GM19035 (cell line): ENCODE data around the gene FBXO46.
"Not testable (repeated sequence)": the region's sequence is repeated elsewhere in the genome, so short reads cannot be mapped to it uniquely, and the experiment has no call there.

Experiments used
- ATAC-seq: cut with Tn5 transposase; IDR thresholded peaks from one replicate; pipeline ENCODE4 v1.9.1; 2021; ENCODE audit not compliant: unreplicated experiment

The FBXO46 gene

DNA sequence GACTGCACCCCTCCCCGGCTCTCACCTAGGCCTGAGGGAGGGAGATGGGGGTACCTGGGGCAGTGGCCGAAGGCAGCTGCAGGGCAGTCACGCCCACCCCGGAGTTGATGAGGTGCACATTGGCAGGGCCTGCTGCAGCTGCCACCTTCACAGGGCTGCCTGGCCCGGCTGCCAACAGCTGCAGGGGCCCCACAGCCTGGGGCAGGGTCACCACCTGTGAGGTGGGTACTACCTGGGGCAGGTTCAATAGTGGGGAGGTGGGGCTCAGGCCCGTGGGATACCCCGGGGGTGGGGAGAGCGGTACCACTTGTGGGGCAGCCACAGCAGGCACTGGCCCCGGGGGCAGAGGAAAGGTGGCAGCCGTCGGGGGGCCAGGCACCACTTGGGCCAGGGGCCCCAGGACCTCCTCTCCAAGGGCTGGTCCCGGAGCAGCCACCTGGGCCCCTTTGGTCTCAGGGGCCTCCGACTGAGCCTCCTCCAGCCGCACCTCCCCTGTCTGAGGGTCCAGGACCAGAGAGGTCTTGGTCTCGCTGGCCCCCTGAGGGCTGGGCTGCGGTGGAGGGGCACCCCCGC lies 35.7 kb upstream of the FBXO46 start:
- no peak for ATAC-seq

DNA sequence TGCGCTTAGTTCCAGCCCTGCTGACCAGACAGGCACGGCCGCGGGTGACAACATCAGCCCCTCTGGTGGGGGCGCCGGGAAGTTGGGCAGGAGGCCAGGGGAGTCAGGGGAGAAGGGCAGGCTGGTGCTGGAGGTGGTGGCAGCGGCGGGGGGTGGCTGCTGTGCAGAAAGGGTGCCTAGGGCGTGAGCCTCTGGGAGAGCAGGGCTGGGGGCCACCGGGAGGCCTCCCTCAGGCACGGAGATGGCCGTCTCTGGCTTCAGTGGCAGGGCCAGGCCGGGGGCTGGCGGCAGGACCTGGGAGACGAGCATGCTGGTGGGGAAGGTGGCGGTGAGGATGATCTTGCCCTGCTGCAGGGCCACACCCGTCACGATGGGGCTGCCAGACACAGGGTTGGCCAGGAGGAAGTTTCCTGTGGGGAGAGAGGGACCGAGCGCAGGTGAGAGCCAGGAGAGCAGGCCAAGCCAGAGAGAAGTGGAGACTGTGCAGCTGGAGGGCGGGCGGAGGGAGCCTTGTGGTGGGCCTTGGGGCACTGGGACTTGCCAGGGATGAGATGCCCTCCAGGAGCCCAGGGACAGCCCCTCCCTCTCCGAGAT lies 35.1 kb upstream of the FBXO46 start:
- ATAC-seq: no peak

DNA sequence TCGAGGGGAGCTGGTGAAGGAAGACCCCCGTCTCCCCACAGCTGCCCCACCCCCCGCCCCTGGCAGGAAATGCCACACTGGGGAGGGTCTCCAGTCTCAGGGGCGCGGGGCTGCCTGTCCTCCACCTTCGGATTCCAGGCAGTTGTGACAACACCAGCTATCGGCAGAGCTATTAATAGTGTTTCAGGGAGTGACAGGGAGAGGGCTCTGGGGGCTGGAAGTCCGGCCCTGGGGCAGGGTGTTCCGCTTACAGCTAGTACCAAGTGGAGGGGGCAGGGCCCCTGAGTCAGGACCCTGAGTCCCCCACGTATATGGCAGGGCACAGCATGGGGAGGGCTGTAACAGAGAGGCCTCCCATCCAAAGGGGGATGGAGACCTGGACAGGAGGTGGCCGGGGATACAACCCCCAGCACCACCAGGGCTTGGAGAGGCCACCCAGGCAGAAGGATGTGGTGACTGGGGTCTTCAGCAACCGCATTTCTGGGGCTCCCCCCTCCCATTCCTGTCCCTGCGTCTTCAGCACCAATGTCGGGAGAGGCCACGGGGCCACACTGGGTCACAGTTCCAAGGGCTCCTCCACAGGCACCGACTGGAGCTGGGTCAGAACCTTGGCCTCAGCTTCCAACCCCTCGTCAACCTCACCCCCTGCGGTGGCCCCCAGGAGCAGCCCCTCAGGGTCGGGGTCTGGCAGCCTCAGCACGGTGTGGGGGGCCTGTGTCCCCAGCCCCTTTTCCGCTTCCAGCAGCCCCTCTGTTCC lies 34.4 kb upstream of the FBXO46 start:
- ATAC-seq: no peak

DNA sequence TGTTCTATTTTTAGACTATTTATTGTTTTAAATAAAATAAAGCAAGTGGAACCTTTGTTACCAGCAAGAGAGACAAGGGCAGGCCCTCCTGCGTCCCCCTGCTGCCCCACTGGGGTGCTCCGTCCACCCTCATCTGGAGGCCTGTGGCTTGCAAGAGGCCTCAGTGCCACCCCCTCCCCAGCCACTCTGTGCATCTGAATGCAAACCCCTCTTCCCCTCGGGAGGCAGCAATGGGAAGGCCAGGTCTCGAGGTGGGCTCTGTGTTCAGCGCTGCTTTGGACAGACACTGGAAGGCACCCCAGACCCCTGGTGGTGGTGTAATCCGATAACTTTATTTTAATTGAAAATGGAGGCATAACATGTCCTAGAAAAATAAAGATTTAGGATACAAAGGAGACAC lies 33.8 kb upstream of the FBXO46 start:
- no peak for ATAC-seq

DNA sequence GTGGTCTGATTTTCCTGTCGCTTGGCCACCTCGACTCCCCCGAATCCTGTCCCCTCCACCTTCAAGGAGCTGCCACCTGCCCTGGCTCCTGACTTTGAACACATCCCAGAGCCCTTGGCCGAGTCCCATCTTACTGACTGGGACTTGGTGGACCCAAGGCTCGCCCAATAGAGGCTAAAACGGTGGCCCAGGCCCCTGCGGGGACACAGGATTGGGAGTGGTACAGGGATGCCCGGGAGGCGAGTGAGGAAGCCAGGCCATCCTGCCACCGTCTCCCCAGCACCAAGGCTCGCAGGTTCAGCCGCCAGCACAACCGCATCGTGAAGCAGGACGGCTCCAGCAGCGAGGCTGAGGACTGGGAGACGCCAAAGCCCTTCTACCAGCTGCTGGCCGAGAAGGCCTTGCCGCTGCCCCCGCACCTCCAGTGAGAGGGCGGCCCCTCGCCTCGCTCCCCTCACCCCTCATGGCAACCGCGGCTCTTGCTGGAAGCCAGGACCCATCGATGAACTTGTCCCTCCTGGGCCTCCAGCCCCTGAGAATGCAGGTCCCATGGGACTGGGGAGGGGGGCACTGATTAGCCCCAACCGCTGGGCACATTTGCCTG lies 33.1 kb upstream of the FBXO46 start:
- ATAC-seq: no peak

DNA sequence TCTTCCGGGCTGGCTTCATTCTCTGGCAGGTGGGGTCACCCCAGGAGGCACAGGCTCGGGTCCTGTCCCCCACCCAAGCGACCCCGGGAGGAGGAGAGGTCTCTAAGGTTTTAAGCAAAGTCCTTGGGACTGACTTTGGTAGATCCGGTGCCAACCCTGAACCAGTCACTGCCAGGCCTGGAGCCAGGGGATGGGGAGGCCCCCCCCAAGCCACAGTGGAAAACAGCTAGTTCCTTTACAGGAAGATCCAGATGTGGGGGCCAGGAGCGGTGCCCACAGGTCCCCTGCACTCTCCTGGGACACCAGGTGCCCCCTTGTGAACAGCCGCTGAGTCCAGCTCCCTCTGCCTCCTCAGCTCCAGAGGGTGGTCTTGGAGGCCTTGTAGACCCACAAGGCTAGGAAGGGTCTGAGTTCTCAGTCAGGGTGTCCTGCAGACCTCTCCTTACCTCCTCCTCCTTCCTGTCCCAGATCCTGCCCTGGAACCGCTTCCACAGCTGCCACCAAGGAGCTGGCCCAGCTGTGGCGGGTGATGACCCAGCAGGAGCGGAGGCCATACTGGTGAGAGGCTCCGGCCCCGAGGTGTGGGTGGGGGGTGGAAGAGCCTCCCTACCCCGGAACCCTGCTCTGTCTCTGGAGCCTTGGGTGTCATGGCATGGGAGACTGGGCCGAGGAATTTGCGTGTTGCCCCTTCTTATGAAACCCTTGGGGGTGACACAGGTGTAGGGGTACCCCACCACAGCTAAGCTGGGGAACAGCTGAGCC lies 32.4 kb upstream of the FBXO46 start:
- ATAC-seq: no peak

DNA sequence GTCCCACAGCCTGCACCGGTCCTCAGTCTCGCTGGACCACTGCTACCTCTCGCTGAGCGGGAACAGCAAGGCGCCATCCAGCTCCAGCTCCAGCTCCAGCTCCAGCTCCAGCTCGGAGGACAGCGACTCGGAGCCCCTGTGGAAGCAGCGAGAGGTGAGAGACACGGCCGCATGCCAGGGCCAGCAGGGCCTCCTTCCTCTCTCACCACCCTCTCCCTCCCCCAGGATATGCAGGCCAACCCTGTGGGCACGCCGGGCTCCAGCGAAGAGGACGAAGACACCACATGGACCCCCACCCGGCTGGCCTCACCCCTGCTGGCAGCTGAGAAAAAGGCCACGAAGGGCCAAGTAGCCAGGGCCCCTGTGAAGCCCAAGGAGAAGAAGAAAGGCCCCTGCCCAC lies 31.0 kb upstream of the FBXO46 start:
- ATAC-seq: no peak

DNA sequence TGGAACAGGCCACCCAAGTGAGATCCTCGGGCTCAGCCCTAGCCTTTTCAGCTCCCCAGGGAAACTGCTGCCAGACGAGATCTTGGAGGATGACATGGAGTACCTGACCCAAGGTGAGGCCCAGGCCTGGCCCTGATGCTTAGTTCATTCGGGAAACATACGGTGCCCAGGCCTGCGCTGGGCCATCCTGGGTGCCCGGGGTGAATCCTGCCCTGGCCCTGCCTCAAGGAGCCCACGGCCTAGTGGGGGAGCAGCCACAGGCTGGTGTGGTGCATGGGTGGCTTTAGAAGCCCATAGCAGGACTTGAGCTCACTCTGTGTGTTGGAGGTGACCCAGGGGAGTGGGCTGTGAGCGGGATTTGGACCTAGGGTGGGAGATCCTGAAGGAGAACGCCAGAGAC lies 28.2 kb upstream of the FBXO46 start:
- no peak for ATAC-seq

DNA sequence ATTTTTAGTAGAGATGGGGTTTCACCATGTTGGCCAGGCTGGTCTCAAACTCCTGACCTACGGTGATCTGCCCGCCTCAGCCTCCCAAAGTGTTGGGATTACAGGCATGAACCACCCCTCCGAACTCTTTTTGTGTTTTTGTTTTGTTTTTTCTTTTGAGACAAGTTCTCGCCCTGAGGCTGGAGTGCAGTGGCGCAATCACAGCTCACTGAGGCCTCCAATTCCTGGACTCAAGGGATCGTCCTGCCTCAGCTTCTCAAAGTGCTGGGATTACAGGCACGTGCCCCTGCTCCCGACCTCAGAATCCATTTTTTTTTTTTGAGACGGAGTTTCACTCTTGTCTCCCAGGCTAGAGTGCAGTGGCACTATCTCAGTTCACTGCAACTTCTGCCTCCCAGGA lies 27.0 kb upstream of the FBXO46 start:
- no peak for ATAC-seq

DNA sequence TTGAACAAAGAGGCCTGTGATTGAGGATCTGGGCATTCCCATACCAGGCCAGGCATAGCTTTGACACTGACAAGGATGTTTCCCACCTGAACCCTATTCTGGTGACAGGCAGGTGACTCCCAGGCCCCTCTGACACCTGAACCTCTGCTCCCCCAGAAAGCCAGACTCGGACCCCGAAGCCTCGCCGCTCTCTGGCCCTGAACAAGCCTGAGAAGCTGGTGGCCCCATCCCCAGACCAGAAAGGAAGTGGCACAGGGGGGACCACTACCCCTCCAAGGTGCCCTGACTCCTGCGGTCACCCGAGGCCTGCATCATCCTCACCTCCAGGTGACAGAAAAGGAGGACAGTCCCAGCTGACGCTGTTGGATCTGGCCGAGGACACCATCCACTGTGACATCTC lies 23.6 kb upstream of the FBXO46 start:
- ATAC-seq: no peak

DNA sequence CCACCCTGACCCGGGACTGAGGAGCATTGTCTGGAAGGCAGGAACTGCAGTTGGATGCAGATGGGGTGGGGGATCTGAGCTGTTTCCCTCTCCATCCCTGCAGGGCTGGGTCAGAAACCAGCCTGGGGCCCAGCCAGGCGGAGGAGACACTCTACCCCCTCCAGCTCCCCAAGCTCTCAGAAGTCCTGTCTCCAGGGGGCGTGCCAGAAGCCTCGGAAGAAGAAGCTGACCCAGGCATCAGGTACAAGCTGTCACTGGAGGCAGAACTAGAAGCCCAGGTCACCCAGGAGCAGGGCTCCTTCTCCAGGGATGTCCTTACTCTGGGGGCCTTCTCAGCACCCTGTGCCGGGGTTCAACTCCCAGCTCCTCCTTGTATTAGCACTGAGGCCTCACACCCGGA lies 22.9 kb upstream of the FBXO46 start:
- ATAC-seq: no peak

DNA sequence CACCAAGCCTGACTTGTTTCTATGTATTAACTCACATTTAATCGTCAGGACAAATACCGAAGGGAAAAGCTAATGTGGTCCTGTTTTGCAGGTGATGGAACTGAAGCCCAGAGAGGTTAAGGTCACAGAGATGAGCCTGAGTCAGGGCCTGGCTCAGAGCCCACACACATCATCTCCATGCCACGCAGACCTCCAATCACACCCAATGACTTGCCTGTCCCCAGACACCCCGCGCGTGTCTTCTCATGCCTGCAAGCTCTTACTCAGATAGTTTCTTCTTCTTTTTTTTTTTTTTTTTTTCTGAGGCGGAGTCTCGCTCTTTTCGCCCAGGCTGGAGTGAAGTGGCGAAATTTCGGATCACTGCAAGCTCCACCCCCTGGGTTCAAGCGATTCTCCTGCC lies 21.9 kb upstream of the FBXO46 start:
- ATAC-seq: no peak

DNA sequence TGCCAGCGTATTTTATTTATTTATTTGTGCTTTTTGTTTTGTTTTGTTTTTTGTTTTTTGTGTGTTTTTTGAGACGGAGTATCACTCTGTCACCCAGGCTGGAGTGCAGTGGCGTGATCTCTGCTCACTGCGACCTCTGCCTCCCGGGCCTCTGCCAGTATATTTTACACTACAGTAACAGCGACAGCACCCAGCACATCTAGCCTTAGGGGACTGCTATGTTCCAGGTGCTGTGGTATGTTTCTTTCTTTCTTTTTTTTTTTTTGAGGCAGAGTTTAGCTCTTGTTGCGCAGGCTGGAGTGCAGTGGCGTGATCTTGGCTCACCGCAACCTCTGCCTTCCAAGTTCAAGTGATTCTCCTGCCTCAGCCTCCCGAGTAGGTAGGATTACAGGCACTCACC lies 20.8 kb upstream of the FBXO46 start:
- not testable (repeated sequence) for ATAC-seq

DNA sequence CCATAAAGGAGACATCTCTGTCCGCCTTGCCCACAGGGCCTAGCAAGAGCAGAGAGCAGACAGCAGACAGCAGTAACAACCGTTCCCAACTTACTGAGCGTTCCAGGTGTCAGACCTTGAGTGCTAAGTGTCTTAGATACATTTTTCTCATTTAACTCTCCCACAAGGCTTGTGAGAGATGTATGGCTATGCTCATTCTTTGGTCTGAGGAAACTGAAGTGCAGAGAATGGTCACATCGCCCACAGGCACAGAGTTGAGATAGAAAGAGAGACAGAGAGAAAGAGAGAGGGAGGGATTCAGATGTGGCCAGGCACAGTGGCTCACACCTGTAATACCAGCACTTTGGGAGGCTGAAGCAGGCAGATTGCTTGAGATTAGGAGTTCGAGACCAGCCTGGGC lies 16.8 kb upstream of the FBXO46 start:
- no peak for ATAC-seq

DNA sequence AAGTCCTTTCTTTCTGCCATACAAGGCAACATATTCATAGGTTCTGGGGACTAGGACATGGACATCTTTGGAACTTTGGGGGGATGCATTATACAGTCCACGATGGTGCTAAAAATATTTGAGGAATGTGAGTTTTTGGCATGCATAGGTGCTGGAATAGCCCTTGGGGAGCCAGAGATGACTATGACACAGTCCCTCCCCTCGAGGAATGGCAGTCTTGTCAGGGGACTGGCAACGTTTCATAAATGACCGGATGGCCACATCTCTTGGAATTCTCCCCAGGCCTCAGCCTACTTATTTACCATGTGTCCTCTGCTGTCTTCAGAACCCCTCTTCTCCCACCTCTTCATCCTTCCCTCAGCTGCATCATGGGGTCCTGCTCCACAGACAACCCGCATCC lies 16.2 kb upstream of the FBXO46 start:
- ATAC-seq: no peak

DNA sequence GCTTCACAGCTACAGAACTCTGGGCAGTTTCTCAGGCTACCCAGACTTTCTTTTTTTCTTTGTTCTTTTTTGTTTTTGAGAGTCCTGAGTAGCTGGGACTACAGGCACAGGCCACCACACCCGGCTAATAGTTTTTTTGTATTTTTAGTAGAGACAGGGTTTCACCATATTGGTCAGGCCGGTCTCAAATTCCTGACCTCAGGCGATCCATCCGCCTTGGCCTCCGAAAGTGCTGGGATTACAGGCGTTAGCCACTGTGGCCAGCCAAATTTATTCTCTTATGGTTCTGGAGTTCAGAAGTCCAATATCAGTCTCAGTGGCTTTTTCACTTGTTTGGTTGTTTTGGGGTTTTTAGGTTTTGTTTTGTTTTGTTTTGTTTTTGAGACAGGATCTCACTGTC lies 14.9 kb upstream of the FBXO46 start:
- ATAC-seq: no peak

DNA sequence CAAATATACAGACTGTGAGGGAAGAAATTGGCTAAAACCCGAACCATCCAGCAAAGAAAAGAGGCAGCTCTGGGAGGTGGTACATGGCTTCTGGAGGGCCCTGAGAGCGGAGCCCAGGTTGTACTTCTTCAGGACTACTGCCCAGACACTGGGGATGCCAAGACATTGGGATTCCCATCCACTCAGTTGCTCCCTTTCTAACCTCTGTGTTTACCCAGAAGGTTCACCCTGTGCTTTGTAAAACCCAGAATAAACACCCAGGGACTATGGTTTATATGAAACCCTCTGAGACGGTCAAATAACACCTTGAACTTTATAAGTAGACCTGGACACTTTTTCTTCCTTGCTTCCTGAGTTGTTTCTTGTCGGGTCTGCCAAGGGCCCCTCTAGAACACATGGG lies 12.3 kb upstream of the FBXO46 start:
- ATAC-seq: no peak

DNA sequence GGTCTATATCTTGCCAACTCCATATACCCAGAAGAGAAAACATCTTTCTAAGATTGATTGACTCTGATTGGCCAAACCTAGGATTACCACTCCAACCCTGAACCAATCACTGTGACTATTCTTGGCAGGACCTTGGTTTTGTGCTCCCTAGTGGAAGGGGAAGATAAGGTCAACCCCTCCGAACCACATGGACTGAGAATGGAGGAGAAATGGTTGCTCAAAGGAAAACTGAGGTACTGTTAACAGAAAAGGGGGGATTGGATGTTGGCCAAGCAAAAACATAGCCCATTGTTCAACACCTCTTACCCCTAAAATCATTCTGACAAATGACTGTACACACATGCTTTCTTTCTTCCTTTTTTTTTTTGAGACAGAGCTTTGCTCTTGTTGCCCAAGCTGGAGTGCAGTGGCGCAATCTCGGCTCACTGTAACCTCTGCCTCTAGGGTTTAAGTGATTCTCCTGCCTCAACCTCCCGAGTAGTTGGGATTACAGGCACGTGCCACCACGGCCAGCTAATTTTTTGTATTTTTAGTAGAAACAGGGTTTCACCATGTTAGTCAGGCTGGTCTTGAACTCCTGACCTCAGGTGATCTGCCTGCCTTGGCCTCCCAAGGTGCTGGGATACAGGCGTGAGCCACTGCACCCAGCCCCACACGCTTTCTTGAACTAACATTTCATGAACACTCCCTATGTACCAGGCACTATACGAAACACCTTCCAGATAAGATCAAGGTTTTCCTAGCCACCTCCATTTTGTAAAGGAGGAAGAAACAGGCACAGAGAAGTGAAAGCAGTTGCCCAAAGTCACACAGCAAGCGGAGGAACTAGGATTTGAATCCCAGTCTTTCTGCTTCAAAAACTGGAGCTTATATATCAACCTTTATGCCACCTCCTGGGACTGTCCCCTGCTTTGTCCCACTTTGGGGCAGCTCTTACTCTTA lies 9.1 kb upstream of the FBXO46 start:
- no peak for ATAC-seq

DNA sequence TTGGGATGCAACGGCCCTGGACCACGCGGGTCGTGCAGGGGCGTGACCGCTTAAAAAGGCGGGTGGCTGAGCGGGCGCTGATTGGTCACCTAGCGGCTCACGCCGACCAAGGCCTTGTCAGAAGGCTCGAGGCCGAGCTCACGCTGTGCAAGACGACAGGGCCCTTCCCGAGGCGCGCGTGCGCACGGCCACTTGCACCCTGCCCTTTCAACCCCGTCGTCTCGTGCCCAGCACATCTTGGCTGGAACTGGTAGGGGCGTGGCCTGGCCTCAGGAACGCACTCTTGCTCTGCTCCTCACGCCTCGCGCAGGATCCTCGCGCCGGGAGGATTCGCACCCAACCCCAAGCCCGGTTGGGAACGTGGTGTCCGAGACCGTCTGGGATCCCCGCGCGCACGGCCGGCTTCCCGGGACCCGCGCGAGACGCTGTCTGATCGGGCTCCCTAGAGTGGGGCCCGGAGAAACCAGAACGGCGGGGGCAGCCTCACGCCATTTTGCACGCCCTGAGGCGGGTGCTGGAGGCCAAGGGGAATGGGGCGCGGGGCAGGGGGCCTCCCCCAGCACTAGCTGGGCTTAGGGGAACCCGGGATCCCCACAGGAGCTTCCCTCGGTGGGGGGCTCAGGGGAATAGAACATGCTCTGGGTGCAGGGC lies 2.6 kb upstream of the FBXO46 start, which contains the start of gene MEIOSIN:
MEIOSIN (plus strand) TSS at position 280 of the 651 bp plus-strand sequence. CDS start 1,938 bp downstream, outside the sequence.
- ATAC-seq: no peak

DNA sequence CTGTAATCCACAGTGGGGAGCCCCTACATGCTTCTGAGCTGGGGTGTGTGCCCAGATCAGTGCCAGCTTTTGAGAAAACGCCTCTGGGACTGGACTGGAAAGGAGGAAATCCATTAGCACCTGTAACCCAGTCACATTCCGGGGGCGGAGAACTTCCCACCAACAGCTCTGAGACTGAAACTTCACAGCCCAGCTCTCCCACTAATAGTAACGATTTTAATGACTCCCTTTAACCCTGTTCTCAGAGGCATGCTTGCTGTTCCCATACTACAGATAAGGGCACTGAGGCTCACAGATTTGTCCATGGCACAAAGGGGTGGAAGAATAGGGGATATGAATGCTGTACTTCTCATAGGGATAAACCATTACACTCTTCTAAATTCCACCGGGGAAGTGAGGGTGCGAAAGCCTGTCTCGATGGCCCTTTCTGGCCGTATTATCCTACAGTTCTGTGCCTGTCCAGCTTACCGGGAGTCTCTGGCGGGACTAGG lies 851 bp downstream of the FBXO46 start:
- no peak for ATAC-seq
